IMR-90 (cell line): ENCODE measurements around the gene FAM171A1. TPM values are rescaled to one million over a fixed set of nuclear protein-coding genes. Genes with fewer than 3 reads are reported as not detected.

ENCODE experiments used
- ATAC-seq: fragments of 200-7000 bp; cut with Tn5 transposase; 2 replicates; pipeline ENCODE4 v1.9.1; 2020; ENCODE audit warnings: low read depth, mild to moderate bottlenecking, moderate library complexity
- BruUV-seq: library from RNA; stranded (reverse); fragments of 400-500 nt; replicated peaks from 2 replicates; lab custom pipeline; 2021; lab: Mats Ljungman, UMichigan
- CTCF ChIA-PET: fragments of 300-600 bp; formaldehyde crosslinking; extraction: SDS; loops from one replicate; lab custom pipeline; 2021; ENCODE audit warnings: antibody characterized with exemption; lab: Yijun Ruan, JAX
- POLR2A ChIA-PET: fragments of 300-600 bp; sonication (Branson Sonifier 250); formaldehyde crosslinking; loops from one replicate; lab custom pipeline; 2022; ENCODE audit warnings: antibody characterized with exemption; ENCODE audit not compliant: unreplicated experiment; lab: Charles Lee
- DNase-seq: peaks from one replicate; pipeline ENCODE4 v3.0.0; 2013
- H2AFZ ChIP-seq: replicated peaks from 2 replicates; pipeline ENCODE3; 2013; ENCODE audit warnings: low read length, mild to moderate bottlenecking; ENCODE audit not compliant: poor library complexity
- H2AK5ac ChIP-seq: 2 replicates; pipeline ENCODE4 v1.6.1; 2013; ENCODE audit warnings: low read depth, low read length, inconsistent platforms
- H2AK9ac ChIP-seq: replicated peaks from 2 replicates; pipeline ENCODE3; 2013; ENCODE audit warnings: mild to moderate bottlenecking, low read depth, low read length, moderate library complexity; ENCODE audit not compliant: poor library complexity
- H2BK120ac ChIP-seq: 2 replicates; pipeline ENCODE4 v1.6.1; 2013; ENCODE audit warnings: low read depth, low read length, inconsistent platforms
- H2BK15ac ChIP-seq: 3 replicates; pipeline ENCODE4 v1.6.1; 2013; ENCODE audit warnings: low read depth, low read length, inconsistent platforms
- H2BK20ac ChIP-seq: 2 replicates; pipeline ENCODE4 v1.6.1; 2013; ENCODE audit warnings: low read depth, mild to moderate bottlenecking, inconsistent platforms, low read length, moderate library complexity
- H2BK5ac ChIP-seq: 2 replicates; pipeline ENCODE4 v1.6.1; 2013; ENCODE audit warnings: mild to moderate bottlenecking, low read depth, low read length, inconsistent platforms; ENCODE audit not compliant: poor library complexity, severe bottlenecking
- H3K14ac ChIP-seq: replicated peaks from 2 replicates; pipeline ENCODE4 v1.6.1; 2013; ENCODE audit warnings: low read depth, low read length, inconsistent platforms
- H3K18ac ChIP-seq: 2 replicates; pipeline ENCODE4 v1.6.1; 2013; ENCODE audit warnings: low read depth, low read length, control low read depth
- H3K23ac ChIP-seq: 2 replicates; pipeline ENCODE4 v1.6.1; 2013; ENCODE audit warnings: low read depth, low read length, inconsistent platforms
- H3K27ac ChIP-seq: 2 replicates; pipeline ENCODE4 v1.5.1; 2013; ENCODE audit warnings: mild to moderate bottlenecking, control low read depth, low read length; ENCODE audit not compliant: insufficient read depth
- H3K27me3 ChIP-seq: 2 replicates; pipeline ENCODE4 v1.6.1; 2013; ENCODE audit warnings: low read length; ENCODE audit not compliant: control insufficient read depth, insufficient read depth
- H3K36me3 ChIP-seq: 2 replicates; pipeline ENCODE4 v1.6.1; 2013; ENCODE audit warnings: low read length, mixed read lengths; ENCODE audit not compliant: control insufficient read depth, insufficient read depth
- H3K4ac ChIP-seq: 2 replicates; pipeline ENCODE4 v1.6.1; 2013; ENCODE audit warnings: low read depth, low read length, inconsistent platforms
- H3K4me1 ChIP-seq: 2 replicates; pipeline ENCODE4 v1.6.1; 2013; ENCODE audit warnings: low read length, mixed read lengths; ENCODE audit not compliant: control insufficient read depth, insufficient read depth
- H3K4me2 ChIP-seq: 2 replicates; pipeline ENCODE4 v1.6.1; 2013; ENCODE audit warnings: low read depth, mild to moderate bottlenecking, control low read depth, low read length, moderate library complexity
- H3K4me3 ChIP-seq: 2 replicates; pipeline ENCODE4 v1.5.1; 2013; ENCODE audit warnings: low read depth, mild to moderate bottlenecking, control low read depth, low read length, moderate library complexity; ENCODE audit not compliant: insufficient read depth
- H3K56ac ChIP-seq: 2 replicates; pipeline ENCODE4 v1.6.1; 2013; ENCODE audit warnings: low read length, inconsistent platforms; ENCODE audit not compliant: insufficient read depth; ENCODE audit errors: extremely low read depth
- H3K79me1 ChIP-seq, 2 experiments: 2 replicates each; pipeline ENCODE4 v1.6.1; 2013; ENCODE audit warnings: low read length in 2 of 2, inconsistent platforms in 1 of 2, low read depth in 1 of 2
- H3K9ac ChIP-seq: 2 replicates; pipeline ENCODE4 v1.6.1; 2013; ENCODE audit warnings: low read depth, low read length, control low read depth
- H3K9me1 ChIP-seq: 2 replicates; pipeline ENCODE4 v1.6.1; 2013; ENCODE audit warnings: low read length, inconsistent platforms; ENCODE audit not compliant: insufficient read depth
- H3K9me3 ChIP-seq: 2 replicates; pipeline ENCODE4 v1.6.1; 2013; ENCODE audit warnings: low read length; ENCODE audit not compliant: control insufficient read depth, insufficient read depth
- H4K20me1 ChIP-seq: 2 replicates; pipeline ENCODE4 v1.6.1; 2013; ENCODE audit warnings: low read length, inconsistent platforms; ENCODE audit not compliant: insufficient read depth
- H4K5ac ChIP-seq: 2 replicates; pipeline ENCODE4 v1.6.1; 2013; ENCODE audit warnings: mild to moderate bottlenecking, low read depth, low read length, control low read depth
- H4K8ac ChIP-seq, 2 experiments: 2 replicates each; pipeline ENCODE4 v1.6.1; 2013; ENCODE audit warnings: low read depth in 2 of 2, low read length in 2 of 2, control low read depth in 1 of 2, inconsistent platforms in 1 of 2
- H4K91ac ChIP-seq: 2 replicates; pipeline ENCODE4 v1.6.1; 2013; ENCODE audit warnings: low read depth, low read length, inconsistent platforms; ENCODE audit not compliant: insufficient read depth
- BHLHE40 ChIP-seq: fragments of 150-350 bp; IDR thresholded peaks from 2 replicates; pipeline ENCODE4 v1.6.1; 2016; ENCODE audit warnings: mild to moderate bottlenecking, low read depth, low read length
- CEBPB ChIP-seq: IDR thresholded peaks from 2 replicates; pipeline ENCODE4 v1.6.1; 2012; ENCODE audit warnings: low read depth, low read length, improper control_type of control experiment
- CHD1 ChIP-seq: IDR thresholded peaks from 2 replicates; pipeline ENCODE4 v1.6.1; 2012; ENCODE audit warnings: low read depth, low read length, improper control_type of control experiment
- FOS ChIP-seq: fragments of 150-350 bp; IDR thresholded peaks from 2 replicates; pipeline ENCODE4 v1.6.1; 2016; ENCODE audit warnings: low read depth, low read length
- MAFK ChIP-seq: IDR thresholded peaks from 2 replicates; pipeline ENCODE4 v1.6.1; 2012; ENCODE audit warnings: low read depth, low read length, improper control_type of control experiment
- MAZ ChIP-seq: IDR thresholded peaks from 2 replicates; pipeline ENCODE4 v1.6.1; 2012; ENCODE audit warnings: low read depth, mild to moderate bottlenecking, low read length, improper control_type of control experiment, moderate library complexity, borderline replicate concordance
- NFE2L2 ChIP-seq: fragments of 150-350 bp; IDR thresholded peaks from 2 replicates; pipeline ENCODE4 v1.6.1; 2016; ENCODE audit warnings: low read depth, mild to moderate bottlenecking, low read length
- POLR2A ChIP-seq: IDR thresholded peaks from 2 replicates; pipeline ENCODE4 v1.6.1; 2012; ENCODE audit warnings: mild to moderate bottlenecking, low read depth, low read length
- RAD21 ChIP-seq: IDR thresholded peaks from 2 replicates; pipeline ENCODE4 v1.6.1; 2012; ENCODE audit warnings: low read length, improper control_type of control experiment
- RCOR1 ChIP-seq: IDR thresholded peaks from 2 replicates; pipeline ENCODE4 v1.6.1; 2012; ENCODE audit warnings: mild to moderate bottlenecking, low read length, improper control_type of control experiment; ENCODE audit not compliant: insufficient replicate concordance
- RFX5 ChIP-seq: IDR thresholded peaks from 2 replicates; pipeline ENCODE4 v1.8.0; 2012; ENCODE audit warnings: low read depth, mild to moderate bottlenecking, low read length, moderate library complexity
- SMC3 ChIP-seq: fragments of 150-350 bp; IDR thresholded peaks from 2 replicates; pipeline ENCODE4 v1.6.1; 2016; ENCODE audit warnings: low read depth, mild to moderate bottlenecking, antibody characterized with exemption, low read length, moderate library complexity
- USF2 ChIP-seq: fragments of 150-350 bp; IDR thresholded peaks from 2 replicates; pipeline ENCODE4 v1.6.1; 2017; ENCODE audit warnings: mild to moderate bottlenecking, antibody characterized with exemption, low read length, low read depth
- WGBS, 2 experiments: methylation state at CpG; one replicate each; pipeline versions ENCODE4 v1.1.5 to v1.1.7; 2013; ENCODE audit warnings: missing lambda C conversion rate in 2 of 2; ENCODE audit not compliant: insufficient read length in 1 of 2; ENCODE audit errors: extremely low coverage in 2 of 2; 5-methylcytosine and 5-hydroxymethylcytosine counted together
- dilution Hi-C: fragments of 300-500 bp; cut with HindIII; formaldehyde crosslinking; loops from one replicate; pipeline ENCODE4 v1.14.3; 2018; ENCODE audit warnings: low sequenced_read_pairs; ENCODE audit not compliant: unreplicated experiment
- in situ Hi-C: fragments of 300-500 bp; cut with MboI; formaldehyde crosslinking; loops from 3 replicates; pipeline ENCODE4 v1.14.3; 2019; ENCODE audit warnings: low sequenced_read_pairs, inconsistent platforms, mixed read lengths
- intact Hi-C: fragments of 100-400 bp; cut with micrococcal nuclease; formaldehyde crosslinking; loops from 2 replicates; pipeline ENCODE4 v1.10.0; 2022
- polyA plus RNA-seq, 3 experiments: library from polyadenylated mRNA; depleted of rRNA; stranded (reverse); fragments of >200 nt; gene quantifications; 2 replicates each; pipeline ENCODE4 v1.2.3, GENCODE V29; 2012; ENCODE audit warnings: low replicate concordance in 1 of 3
- total RNA-seq: library from RNA; depleted of rRNA; stranded (reverse); fragments of >200 nt; gene quantifications from 2 replicates; pipeline ENCODE4 v1.2.3, GENCODE V29; 2012
- TF ChIP-seq, protein P1 (sequence below): fragments of 150-350 bp; IDR thresholded peaks from 2 replicates; pipeline ENCODE4 v1.6.1; 2016; ENCODE audit warnings: low read depth, mild to moderate bottlenecking, low read length, moderate library complexity, borderline replicate concordance
- TF ChIP-seq, protein P2 (sequence below): conservative IDR thresholded peaks from 2 replicates; pipeline ENCODE4 v1.5.1; 2012; ENCODE audit warnings: mild to moderate bottlenecking, low read depth, low read length, improper control_type of control experiment

Gene FAM171A1
- total and polyA plus RNA-seq, 2 of the 4 experiments (the other 2 are of a cell fraction), result 20.3 to 30.6 TPM

DNA sequence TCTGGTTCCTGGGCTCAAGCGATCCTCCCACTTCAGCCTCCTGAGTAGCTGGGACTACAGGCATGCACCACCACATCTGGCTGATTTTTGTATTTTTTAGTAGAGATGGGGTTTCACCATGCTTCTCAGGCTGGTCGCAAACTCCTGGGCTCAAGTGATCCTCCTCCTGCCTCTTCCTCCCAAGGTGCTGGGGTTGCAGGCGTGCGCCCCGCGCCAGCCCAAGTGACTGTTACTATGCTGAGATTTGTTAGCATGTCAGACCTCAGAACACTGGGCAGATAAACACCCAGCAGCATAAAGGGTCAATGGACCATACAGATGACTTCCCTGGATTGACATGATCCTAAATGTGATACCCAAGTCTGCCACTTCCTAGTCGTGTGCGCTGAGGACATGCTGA, 142.7 kb downstream of the FAM171A1 start:
- H4K5ac ChIP-seq, result no peak overlapping the region
- H3K9me3 ChIP-seq, result no peaks in the 10 kb centered on the region
- peak overlapping the region; percentile 34 for H2AK9ac ChIP-seq
- in situ Hi-C loops (no loop called here), dilution Hi-C loops (no loop called here), intact Hi-C loops (no loop called here)
- peak overlapping the region; percentile 28; the same call in 1 of the 2 replicates for H4K91ac ChIP-seq
- no peak overlapping the region for H3K56ac ChIP-seq
- no peak overlapping the region for H3K4ac ChIP-seq
- no TSS peak for BruUV-seq
- no peak overlapping the region for H3K4me2 ChIP-seq
- H3K36me3 ChIP-seq, result no peaks in the 10 kb centered on the region
- peaks cover 6% of the 10 kb centered on the region; the same call in 1 of the 2 replicates for H3K9me1 ChIP-seq
- H2BK20ac ChIP-seq, result no peak overlapping the region
- H2BK120ac ChIP-seq, result no peak overlapping the region
- ChIA-PET POLR2A (no interaction called here), CTCF (no interaction called here)
- H3K27ac ChIP-seq, result no peak overlapping the region
- no peak overlapping the region for H2BK15ac ChIP-seq
- H3K4me3 ChIP-seq, result no peak overlapping the region
- peaks cover 7% of the 10 kb centered on the region; the same call in 1 of the 2 replicates for H3K4me1 ChIP-seq
- H2AK5ac ChIP-seq, result 0 out of 2 replicates have a peak overlapping the region, but pooled peaks have one; percentile 7
- H2BK5ac ChIP-seq, result no peak overlapping the region
- no peaks in the 10 kb centered on the region for H3K27me3 ChIP-seq
- H3K79me1 ChIP-seq, result peaks cover 4 to 13% of the 10 kb centered on the region in 2 experiments; a peak in 2 of 4 replicates
- no peak overlapping the region for H3K14ac ChIP-seq
- no peak for DNase-seq
- H2AFZ ChIP-seq, result no peak overlapping the region
- H3K23ac ChIP-seq, result no peak overlapping the region
- H3K18ac ChIP-seq, result no peak overlapping the region
- no peaks in the 10 kb centered on the region for H4K20me1 ChIP-seq
- H3K9ac ChIP-seq, result no peak overlapping the region
- WGBS, 2 experiments, result 94% methylated on average over 2 of the region's 8 CpGs; no CpG with 5 or more reads in 1 of the 2 experiments
- ATAC-seq, result no peak
- TF ChIP-seq USF2 (no peak), RCOR1 (no peak), CHD1 (no peak), MAFK (no peak), BHLHE40 (no peak), FOS (no peak), MAZ (no peak), RAD21 (no peak), SMC3 (no peak), CEBPB (no peak), RFX5 (no peak), NFE2L2 (no peak), POLR2A (no peak)
- TF ChIP-seq, protein P1, sequence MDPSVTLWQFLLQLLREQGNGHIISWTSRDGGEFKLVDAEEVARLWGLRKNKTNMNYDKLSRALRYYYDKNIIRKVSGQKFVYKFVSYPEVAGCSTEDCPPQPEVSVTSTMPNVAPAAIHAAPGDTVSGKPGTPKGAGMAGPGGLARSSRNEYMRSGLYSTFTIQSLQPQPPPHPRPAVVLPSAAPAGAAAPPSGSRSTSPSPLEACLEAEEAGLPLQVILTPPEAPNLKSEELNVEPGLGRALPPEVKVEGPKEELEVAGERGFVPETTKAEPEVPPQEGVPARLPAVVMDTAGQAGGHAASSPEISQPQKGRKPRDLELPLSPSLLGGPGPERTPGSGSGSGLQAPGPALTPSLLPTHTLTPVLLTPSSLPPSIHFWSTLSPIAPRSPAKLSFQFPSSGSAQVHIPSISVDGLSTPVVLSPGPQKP, result no peak
- TF ChIP-seq, protein P2, sequence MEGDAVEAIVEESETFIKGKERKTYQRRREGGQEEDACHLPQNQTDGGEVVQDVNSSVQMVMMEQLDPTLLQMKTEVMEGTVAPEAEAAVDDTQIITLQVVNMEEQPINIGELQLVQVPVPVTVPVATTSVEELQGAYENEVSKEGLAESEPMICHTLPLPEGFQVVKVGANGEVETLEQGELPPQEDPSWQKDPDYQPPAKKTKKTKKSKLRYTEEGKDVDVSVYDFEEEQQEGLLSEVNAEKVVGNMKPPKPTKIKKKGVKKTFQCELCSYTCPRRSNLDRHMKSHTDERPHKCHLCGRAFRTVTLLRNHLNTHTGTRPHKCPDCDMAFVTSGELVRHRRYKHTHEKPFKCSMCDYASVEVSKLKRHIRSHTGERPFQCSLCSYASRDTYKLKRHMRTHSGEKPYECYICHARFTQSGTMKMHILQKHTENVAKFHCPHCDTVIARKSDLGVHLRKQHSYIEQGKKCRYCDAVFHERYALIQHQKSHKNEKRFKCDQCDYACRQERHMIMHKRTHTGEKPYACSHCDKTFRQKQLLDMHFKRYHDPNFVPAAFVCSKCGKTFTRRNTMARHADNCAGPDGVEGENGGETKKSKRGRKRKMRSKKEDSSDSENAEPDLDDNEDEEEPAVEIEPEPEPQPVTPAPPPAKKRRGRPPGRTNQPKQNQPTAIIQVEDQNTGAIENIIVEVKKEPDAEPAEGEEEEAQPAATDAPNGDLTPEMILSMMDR, result no peak
- no peak overlapping the region for H4K8ac ChIP-seq
